Thoracic aorta (tissue), 2 donors: ENCODE results near the gene SOAT2. TPM values are rescaled to one million over a fixed set of nuclear protein-coding genes. Genes with fewer than 3 reads are reported as not detected.
"Not testable (repeated sequence)": the region's sequence is repeated elsewhere in the genome, so short reads cannot be mapped to it uniquely, and the experiment has no call there.

Source experiments
- ATAC-seq: fragments of 150-250 bp; one replicate; pipeline ENCODE4 v1.8.0; 2017; ENCODE audit warnings: low read depth; ENCODE audit not compliant: insufficient number of reproducible peaks, low FRiP score
- DNase-seq: peaks from one replicate; pipeline ENCODE4 v3.0.0-alpha.2; 2020; ENCODE audit warnings: low spot score
- H3K27ac ChIP-seq, 2 donors: fragments of 200-600 bp; sonication (generic); 1 replicate in 1 of 2; 2 replicates in 1 of 2; pipeline ENCODE4 v1.5.1; 2016; ENCODE audit warnings: mild to moderate bottlenecking in 2 of 2, moderate library complexity in 2 of 2
- H3K27me3 ChIP-seq: fragments of 200-600 bp; sonication (generic); replicated peaks from 2 replicates; pipeline ENCODE4 v1.6.0; 2016; ENCODE audit warnings: mild to moderate bottlenecking; ENCODE audit not compliant: insufficient read depth
- H3K36me3 ChIP-seq: fragments of 200-600 bp; sonication (generic); one replicate; pipeline ENCODE4 v1.5.1; 2016
- H3K4me1 ChIP-seq, 2 donors: fragments of 200-600 bp; sonication (generic); 1 replicate in 1 of 2; 2 replicates in 1 of 2; pipeline versions ENCODE4 v1.5.1 to v1.6.0; 2016; ENCODE audit warnings: low read depth in 2 of 2, mild to moderate bottlenecking in 1 of 2; ENCODE audit not compliant: control insufficient read depth in 1 of 2
- H3K4me3 ChIP-seq: fragments of 200-600 bp; sonication (generic); 2 replicates; pipeline ENCODE4 v1.5.1; 2016; ENCODE audit warnings: mild to moderate bottlenecking
- H3K9me3 ChIP-seq: fragments of 200-600 bp; sonication (generic); 2 replicates; pipeline ENCODE4 v1.5.1; 2016
- total RNA-seq, 2 donors: library from RNA; depleted of rRNA; stranded (reverse); fragments of >200 nt; gene quantifications; one replicate each; pipeline versions ENCODE4 v1.1.0 to v1.2.3, GENCODE V29; 2016
- TF ChIP-seq, protein P1 (sequence below): fragments of 200-600 bp; sonication (generic); IDR thresholded peaks from one replicate; pipeline ENCODE4 v1.5.1; 2019; ENCODE audit warnings: antibody characterized with exemption

The SOAT2 gene
- total RNA-seq, 2 donors from 2014 or later: 0.81 to 0.99 TPM

GRCh38 chr12:53093777-53094393 lies 9.4 kb upstream of the SOAT2 start:
- DNase-seq (no peak), ATAC-seq (no peak)
- Histone ChIP-seq H3K4me1 (peaks cover 5 to 22% of the 10 kb centered on the region in 2 donors), H3K4me3 (no peak overlapping the region), H3K36me3 (no peaks in the 10 kb centered on the region), H3K27me3 (no peaks in the 10 kb centered on the region), H3K9me3 (no peaks in the 10 kb centered on the region), H3K27ac (peak overlapping the region; percentile 5 to 49)
- TF ChIP-seq, protein P1, sequence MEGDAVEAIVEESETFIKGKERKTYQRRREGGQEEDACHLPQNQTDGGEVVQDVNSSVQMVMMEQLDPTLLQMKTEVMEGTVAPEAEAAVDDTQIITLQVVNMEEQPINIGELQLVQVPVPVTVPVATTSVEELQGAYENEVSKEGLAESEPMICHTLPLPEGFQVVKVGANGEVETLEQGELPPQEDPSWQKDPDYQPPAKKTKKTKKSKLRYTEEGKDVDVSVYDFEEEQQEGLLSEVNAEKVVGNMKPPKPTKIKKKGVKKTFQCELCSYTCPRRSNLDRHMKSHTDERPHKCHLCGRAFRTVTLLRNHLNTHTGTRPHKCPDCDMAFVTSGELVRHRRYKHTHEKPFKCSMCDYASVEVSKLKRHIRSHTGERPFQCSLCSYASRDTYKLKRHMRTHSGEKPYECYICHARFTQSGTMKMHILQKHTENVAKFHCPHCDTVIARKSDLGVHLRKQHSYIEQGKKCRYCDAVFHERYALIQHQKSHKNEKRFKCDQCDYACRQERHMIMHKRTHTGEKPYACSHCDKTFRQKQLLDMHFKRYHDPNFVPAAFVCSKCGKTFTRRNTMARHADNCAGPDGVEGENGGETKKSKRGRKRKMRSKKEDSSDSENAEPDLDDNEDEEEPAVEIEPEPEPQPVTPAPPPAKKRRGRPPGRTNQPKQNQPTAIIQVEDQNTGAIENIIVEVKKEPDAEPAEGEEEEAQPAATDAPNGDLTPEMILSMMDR: no peak

DNA sequence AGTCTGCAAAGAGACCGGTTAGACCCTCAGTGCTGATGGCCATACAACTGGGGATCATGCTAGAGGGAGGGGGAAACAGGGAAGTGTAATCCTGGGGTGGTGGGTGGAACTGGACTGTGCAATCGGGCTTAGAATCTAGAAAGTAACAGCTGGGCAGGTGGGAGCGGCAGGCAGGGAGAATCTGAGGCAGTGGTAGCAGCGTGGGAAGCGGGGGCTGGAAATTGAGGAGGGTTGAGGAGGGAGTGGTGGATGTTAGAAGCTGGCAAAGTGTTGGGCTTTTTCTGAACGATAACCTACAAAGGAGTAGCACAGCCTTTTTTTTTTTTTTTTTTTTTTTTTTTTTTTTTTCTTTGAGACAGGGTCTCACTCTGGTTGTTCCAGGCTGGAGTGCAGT lies 8.9 kb upstream of the SOAT2 start:
- Histone ChIP-seq H3K9me3 (no peaks in the 10 kb centered on the region), H3K4me3 (no peak overlapping the region), H3K4me1 (peaks cover 5 to 26% of the 10 kb centered on the region in 2 donors), H3K27me3 (no peaks in the 10 kb centered on the region), H3K27ac (peak overlapping the region; percentile 5 to 49), H3K36me3 (no peaks in the 10 kb centered on the region)
- ATAC-seq (no peak), DNase-seq (no peak)
- TF ChIP-seq, protein P1: no peak

DNA sequence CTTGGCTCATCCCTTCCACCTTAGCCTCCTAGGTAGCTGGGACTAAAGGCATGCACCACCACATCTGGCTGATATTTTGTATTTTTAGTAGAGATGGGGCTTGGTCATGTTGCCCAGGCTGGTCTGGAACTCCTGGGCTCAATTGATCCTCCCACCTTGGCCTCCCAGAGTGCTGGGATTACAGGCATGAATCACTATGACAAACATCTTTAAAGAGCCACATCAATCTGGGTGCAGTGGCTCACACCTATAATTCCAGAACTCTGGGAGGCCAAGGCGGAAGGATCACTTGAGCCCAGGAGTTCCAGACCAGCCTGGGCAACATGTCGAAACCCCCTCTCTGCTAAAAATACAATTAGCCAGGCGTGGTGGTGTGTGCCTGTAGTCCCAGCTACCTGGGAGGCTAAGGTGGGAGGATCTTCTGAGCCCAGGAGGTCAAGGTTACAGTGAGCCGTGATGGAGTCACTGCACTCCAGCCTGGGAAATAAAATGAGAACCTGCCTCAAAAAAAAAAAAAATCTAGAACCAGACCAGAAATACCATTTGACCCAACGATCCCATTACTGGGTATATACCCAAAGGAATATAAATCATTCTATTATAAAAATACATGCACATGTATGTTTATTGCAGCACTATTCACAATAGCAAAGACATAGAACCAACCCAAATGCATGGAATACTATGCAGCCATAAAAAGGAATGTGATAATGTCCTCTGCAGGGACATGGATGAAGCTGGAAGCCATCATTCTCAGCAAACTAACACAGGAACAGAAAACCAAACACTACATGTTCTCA lies 8.3 kb upstream of the SOAT2 start:
- H3K27me3 ChIP-seq, DNase-seq, ATAC-seq, H3K4me3 ChIP-seq, H3K27ac ChIP-seq, H3K9me3 ChIP-seq, H3K36me3 ChIP-seq: not testable (repeated sequence)
- peaks cover 8 to 29% of the 10 kb centered on the region in 2 donors for H3K4me1 ChIP-seq

GRCh38 chr12:53095596-53095895 lies 7.7 kb upstream of the SOAT2 start:
- DNase-seq, H3K4me3 ChIP-seq: not testable (repeated sequence)

DNA sequence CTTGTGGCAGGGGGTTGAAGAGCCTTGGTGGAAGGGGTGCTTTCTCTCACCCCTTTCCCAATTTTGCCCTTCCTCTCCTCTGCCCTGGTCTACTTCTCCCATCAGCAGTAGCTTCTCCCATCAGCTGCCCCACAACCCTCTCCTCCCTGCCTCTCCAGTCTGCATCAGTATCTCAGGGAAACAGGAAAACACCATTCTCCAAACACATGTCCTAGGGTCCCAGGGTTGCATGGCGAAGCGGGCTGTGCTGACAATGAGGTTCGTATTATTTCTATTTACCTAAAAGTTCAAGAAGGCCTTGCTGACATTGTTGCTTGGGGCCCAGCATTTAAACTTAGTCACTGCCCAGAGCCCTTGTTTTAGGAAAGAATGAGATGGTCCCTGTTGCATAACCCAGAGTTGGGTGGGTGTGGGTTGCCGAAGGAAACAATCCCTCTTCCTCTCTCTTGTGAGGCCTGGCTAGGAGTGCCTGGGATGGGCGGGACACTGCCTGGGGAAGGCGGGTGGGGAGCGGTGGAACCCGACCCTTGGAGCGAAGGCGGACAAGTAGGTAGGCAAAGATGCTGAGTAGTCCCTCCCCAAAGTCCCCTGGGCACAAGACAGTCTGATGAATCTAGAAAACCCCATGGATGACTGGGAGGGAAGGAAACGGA lies 7.1 kb upstream of the SOAT2 start:
- H3K36me3 ChIP-seq: peaks cover 11% of the 10 kb centered on the region

More at GRCh38 chr12:53095596-53095895, 7.7 kb upstream of the SOAT2 start:
- not testable (repeated sequence) for ATAC-seq, H3K27me3 ChIP-seq, H3K36me3 ChIP-seq, H3K9me3 ChIP-seq
- peaks cover 10 to 35% of the 10 kb centered on the region in 2 donors for H3K4me1 ChIP-seq
- peak overlapping the region; percentile 94 to 98 for H3K27ac ChIP-seq

More for the DNA sequence above, 7.1 kb upstream of the SOAT2 start:
- Histone ChIP-seq H3K27me3 (no peaks in the 10 kb centered on the region), H3K4me1 (peaks cover 10 to 41% of the 10 kb centered on the region in 2 donors), H3K9me3 (no peaks in the 10 kb centered on the region), H3K27ac (peak overlapping the region; percentile 94 to 98), H3K4me3 (peak overlapping the region; percentile 92)
- DNase-seq (no peak), ATAC-seq (peak; percentile 34)
- TF ChIP-seq, protein P1: no peak
